Brain microvascular endothelial cell (primary cell): ENCODE results near the gene FRRS1L.

Experiments
- DNase-seq: peaks from one replicate; pipeline ENCODE4 v3.0.0-alpha.2; 2020
- H3K27ac ChIP-seq: fragments of 250-450 bp; sonication (Bioruptor Pico); 2 replicates; pipeline ENCODE4 v1.5.1; 2020; ENCODE audit warnings: mild to moderate bottlenecking, moderate library complexity
- H3K27me3 ChIP-seq: fragments of 250-450 bp; sonication (Bioruptor Pico); replicated peaks from 2 replicates; pipeline ENCODE4 v1.5.1; 2020; ENCODE audit warnings: mild to moderate bottlenecking
- H3K36me3 ChIP-seq: fragments of 250-450 bp; sonication (Bioruptor Pico); replicated peaks from 2 replicates; pipeline ENCODE4 v1.5.1; 2020; ENCODE audit warnings: mild to moderate bottlenecking
- H3K4me3 ChIP-seq: 2 replicates; pipeline ENCODE4 v1.5.1; 2011; ENCODE audit warnings: low read depth, mild to moderate bottlenecking, control low read depth, low read length, moderate library complexity
- in situ Hi-C: cut with HindIII; loops from 2 replicates; pipeline ENCODE4 v1.10.0; 2017; ENCODE audit warnings: low sequenced_read_pairs, low pct_ligation_motif_present
- TF ChIP-seq, protein P1 (sequence below): IDR thresholded peaks from 2 replicates; pipeline ENCODE4 v1.5.1; 2011; ENCODE audit warnings: low read depth, mild to moderate bottlenecking, moderate library complexity, low read length, control low read depth, inconsistent platforms; ENCODE audit errors: missing control alignments

The FRRS1L gene

DNA sequence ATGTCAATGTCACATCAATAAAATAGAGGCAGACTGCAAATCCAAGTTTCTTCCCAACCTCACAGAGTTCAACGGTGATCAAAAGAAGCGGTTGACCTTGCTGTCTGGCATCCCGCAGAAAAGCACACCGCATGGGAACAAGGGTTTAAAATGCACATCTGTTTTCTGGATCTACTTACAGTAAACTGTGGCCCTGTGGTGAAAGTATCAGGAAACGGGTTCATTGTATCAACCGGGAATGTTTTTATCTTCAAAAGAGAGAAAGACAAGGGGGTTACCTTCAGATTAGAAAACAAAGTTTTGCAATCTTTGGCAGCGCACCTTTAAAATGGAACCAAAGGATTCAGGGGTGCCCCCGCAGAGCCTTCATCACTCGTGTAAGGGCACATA lies 15.5 kb upstream of the FRRS1L start:
- Histone ChIP-seq H3K4me3 (no peak overlapping the region), H3K27ac (no peak overlapping the region), H3K27me3 (no peaks in the 10 kb centered on the region), H3K36me3 (no peaks in the 10 kb centered on the region)
- TF ChIP-seq, protein P1, sequence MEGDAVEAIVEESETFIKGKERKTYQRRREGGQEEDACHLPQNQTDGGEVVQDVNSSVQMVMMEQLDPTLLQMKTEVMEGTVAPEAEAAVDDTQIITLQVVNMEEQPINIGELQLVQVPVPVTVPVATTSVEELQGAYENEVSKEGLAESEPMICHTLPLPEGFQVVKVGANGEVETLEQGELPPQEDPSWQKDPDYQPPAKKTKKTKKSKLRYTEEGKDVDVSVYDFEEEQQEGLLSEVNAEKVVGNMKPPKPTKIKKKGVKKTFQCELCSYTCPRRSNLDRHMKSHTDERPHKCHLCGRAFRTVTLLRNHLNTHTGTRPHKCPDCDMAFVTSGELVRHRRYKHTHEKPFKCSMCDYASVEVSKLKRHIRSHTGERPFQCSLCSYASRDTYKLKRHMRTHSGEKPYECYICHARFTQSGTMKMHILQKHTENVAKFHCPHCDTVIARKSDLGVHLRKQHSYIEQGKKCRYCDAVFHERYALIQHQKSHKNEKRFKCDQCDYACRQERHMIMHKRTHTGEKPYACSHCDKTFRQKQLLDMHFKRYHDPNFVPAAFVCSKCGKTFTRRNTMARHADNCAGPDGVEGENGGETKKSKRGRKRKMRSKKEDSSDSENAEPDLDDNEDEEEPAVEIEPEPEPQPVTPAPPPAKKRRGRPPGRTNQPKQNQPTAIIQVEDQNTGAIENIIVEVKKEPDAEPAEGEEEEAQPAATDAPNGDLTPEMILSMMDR = no peak
- in situ Hi-C loops = no loop called here
- DNase-seq = no peak

DNA sequence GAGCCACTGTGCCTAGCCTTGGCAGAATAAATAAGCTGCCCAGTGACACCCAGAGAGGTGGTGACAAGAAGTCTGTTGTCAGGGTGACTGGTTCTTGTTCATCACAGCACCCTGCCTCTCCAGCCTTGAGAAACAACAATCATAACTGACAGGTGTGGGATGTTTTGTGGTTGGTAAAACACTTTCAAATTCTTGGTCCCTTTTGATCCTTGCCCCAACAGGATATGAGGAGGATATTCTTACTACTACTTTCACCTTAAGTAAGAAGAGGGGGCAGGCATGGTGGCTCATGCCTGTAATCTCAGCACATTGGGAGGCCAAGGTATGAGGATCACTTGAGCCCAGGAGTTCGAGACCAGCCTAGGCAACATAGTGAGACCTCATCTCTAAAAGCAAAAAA lies 14.2 kb upstream of the FRRS1L start:
- in situ Hi-C loops = no loop called here
- H3K4me3 ChIP-seq = no peak overlapping the region
- no peaks in the 10 kb centered on the region for H3K27me3 ChIP-seq
- no peaks in the 10 kb centered on the region for H3K36me3 ChIP-seq
- TF ChIP-seq, protein P1 = no peak
- H3K27ac ChIP-seq = no peak overlapping the region
- no peak for DNase-seq

DNA sequence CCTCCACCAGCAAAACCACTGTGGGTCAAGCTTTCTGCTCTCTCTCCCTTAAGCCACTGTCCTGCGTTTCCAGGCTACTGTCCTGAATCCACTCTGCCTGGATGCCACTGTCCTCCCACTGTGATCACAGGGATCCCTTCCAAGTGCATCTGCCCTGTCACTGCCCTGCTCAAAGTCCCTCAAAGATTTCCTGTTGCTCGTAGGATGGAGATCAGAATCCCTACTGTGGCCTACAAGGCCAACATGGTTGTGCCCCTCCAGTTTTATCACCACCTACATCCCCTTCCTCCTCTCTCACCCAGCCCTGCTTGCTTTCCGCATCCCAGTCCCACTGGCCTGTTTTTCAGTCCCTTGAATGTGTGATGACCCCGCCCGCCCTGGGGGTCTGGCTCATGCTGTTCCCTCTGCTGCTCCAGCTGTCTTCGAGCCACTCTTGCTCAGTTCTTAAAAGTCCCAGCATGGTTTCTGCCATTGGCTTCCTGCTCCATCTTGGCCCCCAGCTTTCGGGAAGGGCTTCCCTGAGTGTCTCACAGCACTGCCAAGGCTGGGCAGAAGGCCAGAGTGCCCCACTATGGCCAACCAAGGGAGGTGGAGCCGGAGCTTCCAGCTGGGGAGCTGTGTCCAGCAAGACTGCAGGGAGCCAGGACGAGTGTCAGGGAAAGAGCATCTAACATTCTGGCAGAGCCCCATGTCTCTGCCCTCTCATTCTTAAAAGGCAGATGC lies 12.9 kb upstream of the FRRS1L start:
- H3K27ac ChIP-seq = no peak overlapping the region
- no peaks in the 10 kb centered on the region for H3K27me3 ChIP-seq
- in situ Hi-C loops = no loop called here
- H3K36me3 ChIP-seq = no peaks in the 10 kb centered on the region
- TF ChIP-seq, protein P1 = no peak
- no peak overlapping the region for H3K4me3 ChIP-seq
- DNase-seq = no peak

DNA sequence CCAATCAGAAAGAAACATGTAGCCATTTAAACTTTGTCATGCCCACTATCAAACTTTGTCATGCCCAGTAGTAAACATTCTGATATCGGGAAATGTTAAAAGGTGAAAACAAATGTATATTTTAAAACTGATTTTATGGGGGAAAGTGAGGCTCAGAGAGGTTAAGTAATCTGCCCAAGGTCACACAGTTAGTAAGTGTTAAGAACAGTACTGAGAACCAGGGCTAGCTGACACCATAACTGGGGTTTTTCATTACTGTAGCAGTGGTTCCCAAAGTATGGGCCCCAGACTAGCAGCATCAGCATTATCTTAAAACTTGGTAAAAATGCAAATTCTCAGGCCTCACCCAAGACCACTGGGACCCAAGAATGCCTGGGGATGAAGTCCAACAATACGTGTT lies 9.9 kb upstream of the FRRS1L start:
- H3K27me3 ChIP-seq = no peaks in the 10 kb centered on the region
- in situ Hi-C loops = no loop called here
- TF ChIP-seq, protein P1 = no peak
- H3K4me3 ChIP-seq = no peak overlapping the region
- DNase-seq = no peak
- no peaks in the 10 kb centered on the region for H3K36me3 ChIP-seq
- H3K27ac ChIP-seq = no peak overlapping the region

DNA sequence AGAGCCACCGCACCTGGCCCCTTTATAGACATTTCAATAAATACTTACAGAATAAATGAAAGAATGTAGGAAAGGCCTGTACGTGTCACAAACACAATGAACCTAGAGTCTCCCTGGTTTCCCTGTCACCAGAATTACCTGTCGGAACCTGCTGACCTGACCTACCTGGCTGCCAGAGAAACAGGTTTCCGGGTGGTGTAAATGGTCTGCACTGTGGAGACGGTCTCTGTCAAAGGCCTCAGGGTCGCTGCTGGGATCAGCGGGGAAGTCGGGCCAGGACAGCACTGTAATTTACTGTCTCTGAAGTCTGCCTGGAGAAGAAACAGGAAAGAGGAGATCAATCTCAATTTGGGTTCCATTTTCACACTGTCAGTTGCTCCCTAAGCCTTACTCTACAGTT lies 9.3 kb upstream of the FRRS1L start:
- H3K36me3 ChIP-seq = no peaks in the 10 kb centered on the region
- in situ Hi-C loops = no loop called here
- TF ChIP-seq, protein P1 = no peak
- H3K4me3 ChIP-seq = no peak overlapping the region
- H3K27ac ChIP-seq = no peak overlapping the region
- no peaks in the 10 kb centered on the region for H3K27me3 ChIP-seq
- no peak for DNase-seq

DNA sequence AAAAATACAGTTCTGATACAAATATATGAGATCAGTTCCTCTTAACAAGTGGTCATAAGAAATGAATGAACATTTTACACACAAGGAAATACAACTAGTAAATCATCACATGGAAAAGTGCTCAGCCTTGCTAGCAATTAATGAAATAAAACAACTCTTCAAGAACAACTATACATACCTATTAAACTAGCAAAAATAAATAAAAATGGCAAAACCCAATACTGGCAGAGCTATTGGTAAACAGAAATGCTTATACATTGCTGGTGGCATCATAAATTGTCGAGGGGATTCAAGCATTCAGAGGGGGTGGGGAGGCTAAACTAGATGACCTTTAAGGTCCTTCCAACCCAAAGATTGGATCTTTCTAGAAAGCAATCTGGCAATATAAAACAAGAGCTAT lies 5.9 kb upstream of the FRRS1L start:
- no peak for DNase-seq
- Histone ChIP-seq H3K4me3 (no peak overlapping the region), H3K27me3 (no peaks in the 10 kb centered on the region), H3K36me3 (no peaks in the 10 kb centered on the region), H3K27ac (no peak overlapping the region)
- in situ Hi-C loops = no loop called here
- TF ChIP-seq, protein P1 = no peak
